ENCODE measurements around the gene NUCKS1. TPM values are rescaled to one million over a fixed set of nuclear protein-coding genes. Genes with fewer than 3 reads are reported as not detected.

The NUCKS1 gene
- total RNA-seq, 1 experiment from 2014 or later = 210 TPM

- CTCF ChIA-PET = interaction anchor here (1.3 kb wide), 1 partner anchor 22 kb away, joined by 6 read pairs; no protein-coding TSS in a partner anchor
- in situ Hi-C loops (cut with HindIII; ENCODE audit: low pct_unique_long_range_greater_than_20kb, low sequenced_read_pairs) = no loop called here
- TF ChIP-seq CTCF (IDR thresholded peaks at IDR 0.05) (no peak), SIN3A (IDR thresholded peaks at IDR 0.05; ENCODE audit: borderline replicate concordance, insufficient read depth, low read depth, low read length) (peak; percentile 83; the same call in 1 of the 2 replicates)
- peak within 1 kb of the TSS; percentile 66 to 75 for H3K4me3 ChIP-seq (ENCODE audit: low read depth in 2 of 2, low read length in 2 of 2)
- ATAC-seq (peak; percentile 86), DNase-seq (ENCODE audit: low read depth, low spot score) (no peak)
- H3K27me3 ChIP-seq (ENCODE audit: control insufficient read depth, insufficient read depth, low read length) = no peaks in the 10 kb centered on the region
- H3K9me3 ChIP-seq (ENCODE audit: control insufficient read depth, insufficient read depth, low read depth, low read length) = no peaks in the 10 kb centered on the region
- no TSS peak for BruUV-seq (replicated peaks)
- peak within 1 kb of the TSS; percentile 40; the same call in 1 of the 2 replicates for H3K27ac ChIP-seq (ENCODE audit: low read length)
- POLR2A ChIA-PET = interaction anchor here (0.7 to 0.8 kb wide), 4 partner anchors 18 to 557 kb away, joined by 3 to 12 read pairs (median 4); no protein-coding TSS in a partner anchor
- no peaks in the 10 kb centered on the region for H3K36me3 ChIP-seq (ENCODE audit: control insufficient read depth, insufficient read depth, low read length)
- peaks cover 15% of the 10 kb centered on the region for H3K4me1 ChIP-seq (ENCODE audit: control insufficient read depth, insufficient read depth, low read length)
- intact Hi-C loops (cut with micrococcal nuclease; ENCODE audit: unreplicated experiment) = no loop called here
These were observed 69.7 kb downstream of the NUCKS1 start, which contains the start of gene SLC45A3 for GRCh38 chr1:205680073-205680851. TSS of gene SLC45A3 (minus strand) at chr1:205680509. CDS start at chr1:205664656, 15,853 bp downstream.

GRCh38 chr1:205678286-205679111 lies 71.5 kb downstream of the NUCKS1 start:
- in situ Hi-C loops (cut with HindIII; ENCODE audit: low pct_unique_long_range_greater_than_20kb, low sequenced_read_pairs) (no loop called here), intact Hi-C loops (cut with micrococcal nuclease; ENCODE audit: unreplicated experiment) (no loop called here)
- TF ChIP-seq TCF7L2 (IDR thresholded peaks at IDR 0.05; ENCODE audit: low read depth, low read length) (no peak), CTCF (IDR thresholded peaks at IDR 0.05) (no peak), SIN3A (IDR thresholded peaks at IDR 0.05; ENCODE audit: borderline replicate concordance, insufficient read depth, low read depth, low read length) (no peak), POLR2AphosphoS5 (IDR thresholded peaks at IDR 0.05; ENCODE audit: low read depth, low read length) (no peak)
- TF ChIP-seq, protein P1, sequence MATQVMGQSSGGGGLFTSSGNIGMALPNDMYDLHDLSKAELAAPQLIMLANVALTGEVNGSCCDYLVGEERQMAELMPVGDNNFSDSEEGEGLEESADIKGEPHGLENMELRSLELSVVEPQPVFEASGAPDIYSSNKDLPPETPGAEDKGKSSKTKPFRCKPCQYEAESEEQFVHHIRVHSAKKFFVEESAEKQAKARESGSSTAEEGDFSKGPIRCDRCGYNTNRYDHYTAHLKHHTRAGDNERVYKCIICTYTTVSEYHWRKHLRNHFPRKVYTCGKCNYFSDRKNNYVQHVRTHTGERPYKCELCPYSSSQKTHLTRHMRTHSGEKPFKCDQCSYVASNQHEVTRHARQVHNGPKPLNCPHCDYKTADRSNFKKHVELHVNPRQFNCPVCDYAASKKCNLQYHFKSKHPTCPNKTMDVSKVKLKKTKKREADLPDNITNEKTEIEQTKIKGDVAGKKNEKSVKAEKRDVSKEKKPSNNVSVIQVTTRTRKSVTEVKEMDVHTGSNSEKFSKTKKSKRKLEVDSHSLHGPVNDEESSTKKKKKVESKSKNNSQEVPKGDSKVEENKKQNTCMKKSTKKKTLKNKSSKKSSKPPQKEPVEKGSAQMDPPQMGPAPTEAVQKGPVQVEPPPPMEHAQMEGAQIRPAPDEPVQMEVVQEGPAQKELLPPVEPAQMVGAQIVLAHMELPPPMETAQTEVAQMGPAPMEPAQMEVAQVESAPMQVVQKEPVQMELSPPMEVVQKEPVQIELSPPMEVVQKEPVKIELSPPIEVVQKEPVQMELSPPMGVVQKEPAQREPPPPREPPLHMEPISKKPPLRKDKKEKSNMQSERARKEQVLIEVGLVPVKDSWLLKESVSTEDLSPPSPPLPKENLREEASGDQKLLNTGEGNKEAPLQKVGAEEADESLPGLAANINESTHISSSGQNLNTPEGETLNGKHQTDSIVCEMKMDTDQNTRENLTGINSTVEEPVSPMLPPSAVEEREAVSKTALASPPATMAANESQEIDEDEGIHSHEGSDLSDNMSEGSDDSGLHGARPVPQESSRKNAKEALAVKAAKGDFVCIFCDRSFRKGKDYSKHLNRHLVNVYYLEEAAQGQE (IDR thresholded peaks at IDR 0.05; ENCODE audit: insufficient read depth in 1 of 2, low read depth in 2 of 2, low read length in 1 of 2) = no peak
- DNase-seq (ENCODE audit: low read depth, low spot score) = no peak
- POLR2A ChIA-PET = no interaction called here
- peak overlapping the region in 1 of 2 experiments; percentile 66; a peak in 1 of 4 replicates for H3K4me3 ChIP-seq (ENCODE audit: low read depth in 2 of 2, low read length in 2 of 2)
- H3K36me3 ChIP-seq (ENCODE audit: control insufficient read depth, insufficient read depth, low read length) = no peaks in the 10 kb centered on the region
- no TSS peak for BruUV-seq (replicated peaks)
- CTCF ChIA-PET = interaction anchor here (0.6 kb wide), 1 partner anchor 22 kb away, joined by 3 read pairs; no protein-coding TSS in a partner anchor
- H3K27me3 ChIP-seq (ENCODE audit: control insufficient read depth, insufficient read depth, low read length) = no peaks in the 10 kb centered on the region
- H3K27ac ChIP-seq (ENCODE audit: low read length) = no peak overlapping the region
- H3K9me3 ChIP-seq (ENCODE audit: control insufficient read depth, insufficient read depth, low read depth, low read length) = no peaks in the 10 kb centered on the region
- ATAC-seq = no peak
- H3K4me1 ChIP-seq (ENCODE audit: control insufficient read depth, insufficient read depth, low read length) = peaks cover 15% of the 10 kb centered on the region
